Measurements from ENCODE around the gene RFX1.

- TF ChIP-seq RBM39 (IDR thresholded peaks at IDR 0.05; ENCODE audit: low read depth, low read length, poor library complexity, severe bottlenecking): no peak
- TF ChIP-seq ZMYM4 (CRISPR knock-in tag; IDR thresholded peaks at IDR 0.05): no peak
- TF ChIP-seq RAD21 (CRISPR knock-in tag; IDR thresholded peaks at IDR 0.05): no peak
- TF ChIP-seq, protein P1, sequence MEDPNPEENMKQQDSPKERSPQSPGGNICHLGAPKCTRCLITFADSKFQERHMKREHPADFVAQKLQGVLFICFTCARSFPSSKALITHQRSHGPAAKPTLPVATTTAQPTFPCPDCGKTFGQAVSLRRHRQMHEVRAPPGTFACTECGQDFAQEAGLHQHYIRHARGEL (CRISPR knock-in tag; IDR thresholded peaks at IDR 0.05): no peak
- no peak for TF ChIP-seq CTCF (CRISPR knock-in tag; IDR thresholded peaks at IDR 0.05)
- no peak for TF ChIP-seq ZFP36L2 (CRISPR knock-in tag; IDR thresholded peaks at IDR 0.05)
- TF ChIP-seq REST (IDR thresholded peaks at IDR 0.05; ENCODE audit: borderline replicate concordance in 1 of 2, low read depth in 1 of 2, low read length in 2 of 2): no peak
- TF ChIP-seq MAZ (IDR thresholded peaks at IDR 0.05; ENCODE audit: borderline replicate concordance, low read depth, low read length): no peak
- TF ChIP-seq MAZ (CRISPR knock-in tag; IDR thresholded peaks at IDR 0.05; ENCODE audit: low read depth): no peak
- TF ChIP-seq, protein P2, sequence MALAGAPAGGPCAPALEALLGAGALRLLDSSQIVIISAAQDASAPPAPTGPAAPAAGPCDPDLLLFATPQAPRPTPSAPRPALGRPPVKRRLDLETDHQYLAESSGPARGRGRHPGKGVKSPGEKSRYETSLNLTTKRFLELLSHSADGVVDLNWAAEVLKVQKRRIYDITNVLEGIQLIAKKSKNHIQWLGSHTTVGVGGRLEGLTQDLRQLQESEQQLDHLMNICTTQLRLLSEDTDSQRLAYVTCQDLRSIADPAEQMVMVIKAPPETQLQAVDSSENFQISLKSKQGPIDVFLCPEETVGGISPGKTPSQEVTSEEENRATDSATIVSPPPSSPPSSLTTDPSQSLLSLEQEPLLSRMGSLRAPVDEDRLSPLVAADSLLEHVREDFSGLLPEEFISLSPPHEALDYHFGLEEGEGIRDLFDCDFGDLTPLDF (CRISPR knock-in tag; IDR thresholded peaks at IDR 0.05): no peak
Observed at GRCh38 chr19:13932911-13933393, 73.2 kb downstream of the RFX1 start.
